ENCODE measurements around the gene B4GALNT3.
A peak's percentile ranks its signal among the peaks of the same experiment; 100 is the strongest.

B4GALNT3 gene

DNA sequence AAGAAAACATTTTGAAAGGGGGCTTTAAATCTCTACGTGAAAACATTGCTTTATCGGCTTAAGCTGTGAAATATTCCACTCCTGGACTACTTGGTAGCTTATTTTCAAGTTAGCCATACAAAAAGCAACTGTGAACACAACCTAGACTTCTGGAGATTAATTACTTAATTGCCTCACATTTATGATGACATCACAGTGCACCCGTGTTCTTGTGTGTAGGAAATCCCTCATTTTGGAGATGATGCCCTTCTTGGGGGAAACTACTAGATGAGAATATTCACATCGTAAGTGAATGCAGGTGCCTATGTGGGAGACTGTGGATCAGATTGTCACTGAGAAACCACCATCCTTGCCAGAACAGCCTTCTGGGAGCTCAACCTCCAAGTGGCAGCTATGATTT lies 10.5 kb upstream of the B4GALNT3 start:
- DNase-seq (ENCODE audit: extremely low read depth, low read depth) = no peak
- TF ChIP-seq CTCF (IDR thresholded peaks at IDR 0.05; ENCODE audit: low read depth, low read length) = no peak

DNA sequence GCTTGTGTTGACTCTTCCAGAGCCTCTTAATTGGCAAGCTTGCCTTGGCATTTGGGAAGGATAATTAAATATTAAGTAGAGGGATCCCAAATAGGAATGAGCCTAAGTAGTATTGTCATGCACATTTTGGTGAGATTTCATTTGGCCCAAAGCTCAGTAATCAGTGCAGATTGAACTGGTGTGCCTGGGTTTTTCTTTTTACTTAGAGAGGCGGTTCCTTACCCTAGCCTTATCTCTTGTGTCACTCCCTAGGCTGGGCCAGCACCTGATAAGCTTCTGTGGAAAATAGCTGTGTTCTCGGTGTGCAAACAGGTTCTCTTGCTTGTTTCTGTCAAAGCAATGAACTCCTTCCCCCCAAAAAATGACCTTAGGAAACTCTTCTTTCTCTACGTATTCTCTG lies 9.3 kb upstream of the B4GALNT3 start:
- no peak for DNase-seq (ENCODE audit: extremely low read depth, low read depth)
- TF ChIP-seq CTCF (IDR thresholded peaks at IDR 0.05; ENCODE audit: low read depth, low read length) = no peak

GRCh38 chr12:452667-453210 lies 7.0 kb upstream of the B4GALNT3 start:
- DNase-seq (ENCODE audit: extremely low read depth, low read depth) = no peak
- peak; percentile 32 for TF ChIP-seq CTCF (IDR thresholded peaks at IDR 0.05; ENCODE audit: low read depth, low read length)

GRCh38 chr12:454833-455232 lies 4.9 kb upstream of the B4GALNT3 start:
- TF ChIP-seq CTCF (IDR thresholded peaks at IDR 0.05; ENCODE audit: low read depth, low read length) = no peak
- no peak for DNase-seq (ENCODE audit: extremely low read depth, low read depth)

GRCh38 chr12:455821-456220 lies 3.9 kb upstream of the B4GALNT3 start:
- DNase-seq (ENCODE audit: extremely low read depth, low read depth) = no peak
- no peak for TF ChIP-seq CTCF (IDR thresholded peaks at IDR 0.05; ENCODE audit: low read depth, low read length)

DNA sequence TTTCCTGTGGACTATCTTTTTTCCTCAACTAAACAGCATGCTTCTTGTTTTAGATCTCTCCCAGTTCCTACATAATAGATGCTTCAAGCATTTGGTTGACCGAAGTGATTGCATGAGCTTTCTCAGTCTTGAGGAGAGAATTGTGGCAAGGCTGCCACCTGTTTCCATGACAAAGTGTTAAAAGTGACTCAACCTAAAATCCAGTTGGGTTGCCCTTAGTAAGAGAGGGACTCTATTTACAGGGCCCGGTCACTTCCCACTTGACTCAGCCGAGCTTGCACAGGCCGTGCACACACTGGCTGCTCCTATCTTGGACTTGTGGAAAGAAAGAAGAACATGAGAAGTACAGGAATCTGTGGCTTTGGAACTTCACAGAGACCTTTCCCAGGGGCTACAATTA lies 2.1 kb upstream of the B4GALNT3 start:
- DNase-seq (ENCODE audit: extremely low read depth, low read depth) = no peak
- TF ChIP-seq CTCF (IDR thresholded peaks at IDR 0.05; ENCODE audit: low read depth, low read length) = no peak

DNA sequence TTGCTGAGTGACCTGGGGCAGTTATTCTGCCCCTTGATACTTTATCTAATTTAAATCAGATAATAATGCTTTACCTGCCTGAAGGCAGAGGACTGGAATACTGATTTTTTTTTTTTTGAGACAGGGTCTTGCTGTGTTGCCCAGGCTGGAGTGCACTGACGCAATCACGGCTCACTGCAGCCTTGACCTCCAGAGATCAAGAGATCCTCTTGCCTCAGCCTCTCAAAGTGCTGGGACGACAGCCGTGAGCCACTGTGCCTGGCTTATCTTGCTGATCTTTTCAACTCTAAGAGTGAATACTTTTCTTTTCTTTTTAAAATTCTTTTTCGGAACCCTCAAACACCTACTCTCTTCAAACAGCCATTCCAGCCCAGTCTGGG lies 699 bp upstream of the B4GALNT3 start:
- DNase-seq (ENCODE audit: extremely low read depth, low read depth) = no peak
- TF ChIP-seq CTCF (IDR thresholded peaks at IDR 0.05; ENCODE audit: low read depth, low read length) = no peak

Data from AG09319 (cell line).